Activated T-cell treated with anti-CD3 and anti-CD28 coated beads for 4 hours (primary cell): ENCODE data around the gene TAT.
"Not testable (repeated sequence)": the region's sequence is repeated elsewhere in the genome, so short reads cannot be mapped to it uniquely, and the experiment has no call there.

ENCODE experiments used
- DNase-seq: peaks from one replicate; pipeline ENCODE4 v3.0.0-alpha.2; 2020

The TAT gene

GRCh38 chr16:71584543-71585317, 7.8 kb upstream of the TAT start:
- DNase-seq: no peak

GRCh38 chr16:71582553-71582848, 5.6 kb upstream of the TAT start:
- not testable (repeated sequence) for DNase-seq

GRCh38 chr16:71574702-71575101, 2.2 kb downstream of the TAT start:
- DNase-seq: no peak

GRCh38 chr16:71573387-71574094, 3.4 kb downstream of the TAT start:
- no peak for DNase-seq

GRCh38 chr16:71572497-71573116, 4.3 kb downstream of the TAT start:
- no peak for DNase-seq

GRCh38 chr16:71570144-71570543, 6.7 kb downstream of the TAT start:
- DNase-seq: no peak

- no peak for DNase-seq
These were observed 7.3 kb downstream of the TAT start for GRCh38 chr16:71569621-71570020.

- DNase-seq: no peak
These were observed 8.3 kb downstream of the TAT start for GRCh38 chr16:71568551-71568950.

- no peak for DNase-seq
These were observed 9.0 kb downstream of the TAT start for GRCh38 chr16:71567931-71568330.

GRCh38 chr16:71565812-71566700, 10.8 kb downstream of the TAT start:
- no peak for DNase-seq

- no peak for DNase-seq
These were observed 12.4 kb downstream of the TAT start for GRCh38 chr16:71564335-71564967.

GRCh38 chr16:71562552-71562951, 14.3 kb downstream of the TAT start:
- no peak for DNase-seq

- DNase-seq: not testable (repeated sequence)
These were observed 15.0 kb downstream of the TAT start for GRCh38 chr16:71561886-71562285.

- DNase-seq: no peak
These were observed 17.0 kb downstream of the TAT start for GRCh38 chr16:71559855-71560254.

GRCh38 chr16:71557954-71558582, 18.8 kb downstream of the TAT start:
- no peak for DNase-seq

GRCh38 chr16:71557299-71557698, 19.6 kb downstream of the TAT start:
- no peak for DNase-seq

- DNase-seq: no peak
These were observed 21.5 kb downstream of the TAT start for GRCh38 chr16:71555230-71555891.

GRCh38 chr16:71552698-71553503, 24.0 kb downstream of the TAT start:
- DNase-seq: no peak

GRCh38 chr16:71547168-71547567, 29.7 kb downstream of the TAT start:
- no peak for DNase-seq

GRCh38 chr16:71542377-71542776, 34.5 kb downstream of the TAT start:
- DNase-seq: peak; percentile 25

GRCh38 chr16:71537643-71538042, 39.2 kb downstream of the TAT start:
- no peak for DNase-seq
